Renal pelvis (tissue), 4 donors: Measurements from ENCODE around the gene METTL21A. TPM values are rescaled to one million over a fixed set of nuclear protein-coding genes. Genes with fewer than 3 reads are reported as not detected.

Source experiments
- DNase-seq: peaks from one replicate; pipeline ENCODE4 v3.0.0-alpha.2; 2013
- polyA plus RNA-seq, 3 donors: library from polyadenylated mRNA; unstranded; fragments of 120-200 nt; gene quantifications; one replicate each; pipeline ENCODE4 v1.2.1, GENCODE V29; 2013; ENCODE audit not compliant: insufficient read length in 3 of 3

Gene METTL21A
- polyA plus RNA-seq, 3 donors = 27.2 to 34.0 (median 27.4) TPM

- no peak for DNase-seq
These were observed 53.8 kb downstream of the METTL21A start for GRCh38 chr2:207571370-207571769.

- no peak for DNase-seq
These were observed 57.5 kb downstream of the METTL21A start for GRCh38 chr2:207567671-207568070.

- DNase-seq = no peak
These were observed 59.3 kb downstream of the METTL21A start for GRCh38 chr2:207565736-207566500.

Other genes starting within 250 kb of the METTL21A start
- 10 to 100 TPM; 65.1 to 81.1 (median 77.6) TPM for gene CREB1, start 95.4 kb downstream of the METTL21A start, polyA plus RNA-seq
- 10 to 100 TPM; 16.3 to 20.7 (median 19.2) TPM for gene CCNYL1, start 86.2 kb upstream of the METTL21A start, polyA plus RNA-seq
- gene FZD5, start 144.5 kb upstream of the METTL21A start, polyA plus RNA-seq = 10 to 100 TPM; 11.7 to 15.4 (median 15.0) TPM